HG02970 (cell line): Measurements from ENCODE around the gene GPC5.
"Not testable (repeated sequence)": the region's sequence is repeated elsewhere in the genome, so short reads cannot be mapped to it uniquely, and the experiment has no call there.

ENCODE experiments used
- ATAC-seq: cut with Tn5 transposase; IDR thresholded peaks from one replicate; pipeline ENCODE4 v1.9.1; 2021; ENCODE audit warnings: mild to moderate bottlenecking, moderate library complexity, moderate number of reproducible peaks; ENCODE audit not compliant: unreplicated experiment, low FRiP score

GPC5 gene

DNA sequence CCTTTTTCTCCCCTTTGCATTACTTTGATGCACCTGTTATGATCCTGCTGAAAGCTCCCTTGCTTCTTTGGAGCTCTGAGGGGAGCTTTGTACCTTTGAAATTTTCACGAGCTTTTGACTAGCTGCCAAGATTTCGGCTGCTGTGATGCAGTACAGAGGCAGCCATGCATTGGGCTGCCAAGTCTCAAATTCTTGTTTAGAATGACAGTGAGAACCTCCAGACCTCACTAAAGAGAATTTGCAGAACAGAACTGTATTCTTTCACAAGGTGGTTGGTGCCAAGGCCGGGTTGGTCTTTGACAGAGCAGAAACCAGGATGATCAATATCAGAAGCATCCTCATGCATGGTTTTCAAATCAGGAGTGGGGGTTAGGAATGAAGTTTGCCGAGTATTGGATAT lies 414.8 kb downstream of the GPC5 start:
- ATAC-seq: no peak

DNA sequence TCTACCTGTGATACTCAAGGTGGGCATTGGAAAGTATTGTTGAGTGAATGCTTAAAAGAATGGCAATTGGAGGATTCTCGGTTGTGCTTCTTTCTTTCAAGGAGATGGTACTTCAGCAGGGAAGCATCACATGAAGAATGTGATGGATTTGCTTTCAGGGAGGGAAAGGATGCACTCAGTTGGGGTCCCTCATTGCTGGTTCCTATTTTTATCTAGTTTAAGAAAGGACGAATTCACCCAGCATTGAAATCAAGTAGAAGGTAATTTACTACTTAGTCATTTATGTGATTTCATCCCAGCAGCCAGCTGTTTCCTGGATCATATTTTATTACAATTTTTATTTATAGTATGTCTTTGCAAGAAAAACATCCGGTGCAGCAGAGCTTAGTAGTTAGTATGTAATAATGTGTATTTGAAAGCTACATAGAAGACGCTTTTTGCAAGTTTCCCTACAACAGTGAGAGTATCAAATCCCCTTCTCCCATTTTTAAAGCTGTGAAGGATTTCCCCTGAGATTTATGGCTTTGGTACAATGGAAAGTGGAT lies 417.9 kb downstream of the GPC5 start:
- ATAC-seq: no peak

DNA sequence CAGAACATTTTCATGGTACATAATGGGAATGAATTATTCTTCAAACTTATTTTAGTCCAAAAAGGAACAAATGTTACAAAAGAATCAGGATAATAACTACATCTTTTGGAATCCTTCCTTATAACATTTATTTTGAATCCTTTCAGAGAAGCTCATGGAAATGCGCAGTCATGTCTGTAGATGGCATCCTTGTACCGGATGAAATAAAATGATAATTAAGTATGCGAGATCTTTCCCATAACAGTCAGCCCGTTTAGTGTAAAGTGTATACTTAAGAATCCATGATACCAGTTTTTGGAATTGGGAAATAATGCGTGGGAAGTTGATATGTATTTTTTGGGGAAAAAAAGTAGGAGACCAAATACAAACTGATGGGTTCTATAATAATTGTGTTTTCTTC lies 418.8 kb downstream of the GPC5 start:
- no peak for ATAC-seq

DNA sequence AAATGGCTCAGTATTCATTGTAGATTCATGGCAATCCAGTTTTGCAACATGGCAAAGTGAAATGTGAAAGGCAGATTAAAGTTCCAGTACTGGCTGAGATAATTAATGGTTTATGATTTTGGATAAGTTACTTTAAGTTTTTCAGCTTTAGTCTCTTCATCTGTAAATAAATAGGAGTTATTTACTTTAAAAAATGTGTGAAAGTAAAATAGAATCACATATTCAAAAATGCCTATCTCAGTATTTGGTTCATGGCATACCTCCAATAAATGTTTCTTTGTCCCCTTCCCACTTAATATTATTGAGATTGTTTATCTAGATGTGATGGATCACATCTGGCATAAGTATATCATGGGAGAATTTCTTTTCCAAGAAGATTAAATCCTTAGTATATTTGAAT lies 426.0 kb downstream of the GPC5 start:
- ATAC-seq: no peak

DNA sequence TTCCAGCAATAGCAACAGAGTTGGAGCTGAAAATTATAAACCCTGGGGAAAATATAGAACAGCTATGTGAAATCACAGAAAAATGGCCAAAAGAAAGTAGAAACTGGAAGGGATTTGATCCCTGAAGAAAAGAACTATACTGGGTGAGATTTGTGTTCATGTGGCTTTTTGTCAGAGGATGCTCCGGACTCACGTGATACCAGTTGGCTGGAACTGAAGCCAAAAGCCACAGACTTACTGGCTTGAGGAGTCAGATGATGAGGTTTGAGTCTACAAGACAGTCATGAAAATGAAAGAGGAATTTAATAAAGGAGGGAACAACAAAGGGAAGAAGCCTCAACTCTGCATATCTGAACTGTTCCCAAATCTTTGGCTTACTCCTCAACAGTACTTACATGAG lies 427.1 kb downstream of the GPC5 start:
- ATAC-seq: no peak

DNA sequence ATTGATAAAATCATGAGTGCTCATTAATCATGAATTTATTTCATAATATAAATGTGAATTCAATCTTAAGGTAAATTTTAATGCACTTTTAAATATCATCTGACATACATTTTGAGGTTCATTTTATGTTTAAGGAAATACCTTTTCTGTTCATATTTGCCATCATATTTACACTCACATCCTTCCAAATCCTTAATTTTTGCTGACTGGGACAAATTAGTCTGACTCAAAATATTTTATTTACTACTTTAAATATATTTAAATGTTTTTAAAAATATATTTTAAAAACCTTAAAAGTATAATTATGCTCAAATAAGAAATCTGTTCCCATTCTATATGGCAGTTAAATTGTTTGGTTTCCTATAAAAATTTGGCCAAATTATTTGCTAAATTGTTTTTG lies 438.1 kb downstream of the GPC5 start:
- no peak for ATAC-seq

DNA sequence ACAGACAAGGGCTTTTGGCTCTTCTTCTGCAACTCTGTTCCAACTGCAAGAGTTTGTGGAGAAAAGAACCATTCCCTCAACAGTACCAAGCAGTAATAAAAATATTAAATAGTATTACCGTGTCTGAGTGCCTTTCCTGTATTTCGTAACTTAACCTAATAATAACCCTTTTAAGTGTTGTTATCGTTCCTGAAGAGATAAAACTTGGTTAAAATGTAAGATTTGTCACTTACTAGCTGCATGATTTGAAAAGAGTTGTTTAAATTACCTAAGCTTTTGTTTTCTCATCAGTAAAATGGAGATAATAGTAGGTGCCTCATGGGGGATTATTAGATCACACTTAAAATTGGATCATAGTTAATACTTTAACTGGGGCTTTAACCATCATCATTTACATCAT lies 447.2 kb downstream of the GPC5 start:
- no peak for ATAC-seq

DNA sequence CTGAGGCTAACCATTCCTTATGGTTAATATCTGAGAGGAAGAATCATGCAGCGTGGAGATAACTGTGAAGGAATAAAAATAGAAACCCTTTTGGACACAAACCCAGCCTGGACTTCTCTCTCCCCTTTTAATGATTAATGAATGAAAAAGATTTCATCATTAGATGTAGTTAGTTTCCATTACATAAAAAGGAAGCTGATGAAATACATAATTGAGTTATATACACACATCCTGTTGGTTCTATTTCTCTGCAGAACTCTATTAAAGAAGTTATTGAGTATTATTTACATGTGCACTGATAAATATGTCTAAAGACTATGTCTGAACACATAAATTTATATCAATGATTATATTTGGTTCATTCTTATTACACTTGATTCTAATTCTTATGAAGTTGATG lies 465.3 kb downstream of the GPC5 start:
- ATAC-seq: no peak

DNA sequence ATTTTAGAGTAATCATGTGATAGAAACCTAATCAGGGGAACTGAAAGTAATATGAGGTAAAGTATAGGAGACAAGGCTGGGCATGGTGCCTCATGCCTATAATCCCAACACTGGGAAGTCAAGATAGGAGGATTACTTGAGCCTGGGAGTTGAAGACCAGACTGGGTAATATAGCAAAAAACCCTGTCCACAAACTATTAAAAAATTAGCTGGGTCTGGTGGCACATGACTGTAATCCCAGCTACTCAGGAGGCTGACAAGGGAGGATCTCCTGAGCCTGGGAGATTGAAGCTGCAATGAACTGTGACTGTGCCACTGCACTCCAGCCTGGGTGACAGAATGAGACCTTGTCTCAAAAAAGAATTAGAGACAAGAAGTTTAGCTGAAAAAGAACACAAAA lies 469.9 kb downstream of the GPC5 start:
- no peak for ATAC-seq

DNA sequence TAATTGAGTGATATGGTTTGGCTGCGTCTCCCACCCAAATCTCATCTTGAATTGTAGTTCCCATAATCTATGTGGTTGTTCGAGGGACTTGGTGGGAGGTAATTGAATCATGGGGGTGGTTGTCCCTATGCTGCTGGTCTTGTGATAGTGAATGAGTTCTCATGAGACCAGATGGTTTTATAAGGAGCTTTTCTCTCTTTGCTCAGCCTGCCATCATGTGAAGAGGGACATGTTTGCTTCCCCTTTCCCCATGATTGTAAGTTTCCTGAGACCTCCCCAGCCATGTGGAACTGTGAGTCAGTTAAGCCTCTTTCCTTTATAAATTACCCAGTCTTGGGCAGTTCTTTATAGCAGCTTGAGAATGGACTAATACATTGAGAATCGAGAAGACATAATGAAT lies 480.1 kb downstream of the GPC5 start:
- ATAC-seq: no peak

DNA sequence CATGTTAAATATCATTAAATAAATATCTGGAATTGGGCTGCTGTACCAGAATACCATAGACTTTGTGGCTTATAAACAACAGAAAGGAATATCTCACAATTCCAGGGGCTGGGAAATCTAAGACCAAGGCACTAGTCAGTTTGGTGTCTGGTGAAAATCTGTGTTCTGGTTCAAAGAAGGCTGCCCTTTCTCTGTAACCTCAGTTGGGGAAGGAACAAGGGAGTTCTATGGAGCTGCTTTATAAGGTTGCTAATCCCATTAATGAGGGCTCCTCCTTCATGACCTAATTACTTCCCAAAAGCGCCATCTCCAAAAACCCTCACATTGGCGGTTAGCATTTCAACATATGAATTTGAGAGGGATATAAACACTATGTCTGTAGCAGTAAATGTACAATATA lies 480.9 kb downstream of the GPC5 start:
- ATAC-seq: no peak

DNA sequence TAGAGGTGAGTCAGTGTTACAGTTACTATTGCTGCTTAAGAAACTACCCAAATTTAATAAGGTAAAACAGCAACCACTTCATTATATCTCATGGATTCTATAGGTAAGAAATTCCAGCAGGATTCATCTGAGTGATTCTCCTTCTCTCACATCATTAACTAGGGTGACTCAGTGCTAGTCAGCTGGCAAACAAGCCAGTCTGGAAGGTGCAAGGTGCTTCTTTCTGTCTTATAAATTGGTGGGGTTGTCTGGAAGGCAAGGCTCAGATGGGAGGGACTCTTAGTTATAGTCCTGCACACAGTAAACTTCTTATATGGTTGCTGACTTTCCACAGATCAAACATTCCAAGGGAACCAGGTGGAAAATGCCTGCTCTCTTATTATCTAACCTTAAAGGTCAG lies 484.5 kb downstream of the GPC5 start:
- ATAC-seq: no peak

DNA sequence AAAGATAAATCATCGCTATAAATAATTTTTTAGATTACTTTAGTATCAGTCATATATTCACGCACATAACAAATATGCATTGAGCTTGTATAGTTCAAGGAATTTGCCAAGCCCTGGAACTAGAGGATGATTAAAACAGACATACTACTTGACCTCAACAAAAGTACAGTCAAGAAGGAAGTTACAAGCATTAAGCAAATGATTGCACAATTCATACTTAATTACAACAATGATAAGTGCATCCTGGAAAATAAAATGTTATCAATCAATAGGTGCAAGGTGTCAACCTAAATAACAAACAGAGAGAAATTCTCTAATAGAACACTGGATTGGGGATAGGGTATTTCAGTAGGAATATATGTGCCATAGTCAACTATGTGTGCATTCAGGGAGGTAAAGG lies 491.2 kb downstream of the GPC5 start:
- no peak for ATAC-seq

DNA sequence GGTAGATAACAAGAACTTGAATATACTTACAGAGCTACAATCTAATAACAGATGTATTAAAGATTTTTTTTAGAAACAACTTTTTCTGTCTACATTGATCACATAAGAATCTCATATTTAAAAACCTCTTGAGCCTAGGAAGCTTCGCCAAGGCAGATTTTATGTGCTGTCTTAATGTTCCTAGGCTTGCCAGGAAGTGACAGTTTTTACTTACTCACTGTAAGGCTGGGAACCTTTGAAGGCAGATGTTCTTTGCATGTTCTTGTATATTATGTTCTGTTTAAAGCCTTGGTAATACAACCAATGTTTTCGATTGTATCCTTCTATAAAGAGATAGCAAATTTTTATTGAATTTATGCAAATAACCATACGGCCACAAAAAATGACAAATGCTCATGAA lies 492.7 kb downstream of the GPC5 start:
- ATAC-seq: no peak

DNA sequence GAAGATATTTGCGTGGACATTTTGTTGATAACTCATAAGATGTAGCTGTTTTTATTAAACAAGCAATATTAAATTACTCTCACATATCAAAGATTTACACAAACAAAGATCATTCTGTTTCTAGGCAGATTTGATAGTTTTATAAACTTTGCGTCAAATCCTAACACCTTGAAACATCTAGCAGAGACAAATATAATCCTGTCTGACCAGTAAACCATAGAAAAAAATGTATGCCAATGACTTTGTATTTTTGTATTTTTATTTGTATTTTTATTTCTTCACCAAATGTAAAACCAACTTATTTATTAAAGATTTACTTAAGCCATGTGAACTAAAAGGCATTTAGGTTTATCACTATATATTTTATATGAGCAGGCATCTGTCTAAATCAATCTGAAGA lies 494.6 kb downstream of the GPC5 start:
- no peak for ATAC-seq

DNA sequence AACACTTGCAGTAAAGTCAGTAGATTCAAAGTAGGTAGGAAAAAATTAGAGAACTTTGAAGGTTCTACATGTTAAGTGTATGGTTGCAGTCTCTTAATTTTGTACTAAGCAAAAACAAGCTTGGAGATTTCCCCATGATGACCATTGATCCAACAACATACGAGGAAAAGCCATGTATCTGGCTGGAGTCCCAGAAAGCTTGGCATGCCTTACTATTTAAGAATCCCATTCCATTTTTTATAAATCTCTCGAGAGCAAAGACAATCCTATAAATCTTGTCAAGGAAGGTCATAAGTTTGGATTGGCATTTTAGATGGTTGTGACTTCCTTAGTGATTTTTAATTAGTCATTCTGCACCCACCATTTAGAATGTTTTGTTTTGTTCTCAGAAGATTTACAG lies 495.9 kb downstream of the GPC5 start:
- no peak for ATAC-seq

DNA sequence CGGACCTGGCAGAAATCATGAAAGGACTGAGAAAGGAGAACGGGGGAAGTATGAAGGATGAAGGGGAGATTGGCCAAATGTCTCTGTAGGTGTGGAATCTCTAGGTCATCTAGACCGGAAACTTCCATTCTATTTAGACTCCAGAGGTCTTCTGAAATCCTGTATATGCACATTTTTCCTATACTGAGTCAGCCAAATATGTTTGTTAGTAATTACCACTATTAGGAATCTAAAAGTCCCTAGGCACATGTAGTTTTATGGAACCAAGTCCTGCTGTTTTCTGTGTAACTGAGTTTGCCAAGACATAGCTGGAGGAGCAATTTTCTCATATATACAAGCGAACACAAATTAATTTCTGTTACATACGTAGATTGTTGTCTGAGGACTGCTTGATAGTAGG lies 498.1 kb downstream of the GPC5 start:
- no peak for ATAC-seq

DNA sequence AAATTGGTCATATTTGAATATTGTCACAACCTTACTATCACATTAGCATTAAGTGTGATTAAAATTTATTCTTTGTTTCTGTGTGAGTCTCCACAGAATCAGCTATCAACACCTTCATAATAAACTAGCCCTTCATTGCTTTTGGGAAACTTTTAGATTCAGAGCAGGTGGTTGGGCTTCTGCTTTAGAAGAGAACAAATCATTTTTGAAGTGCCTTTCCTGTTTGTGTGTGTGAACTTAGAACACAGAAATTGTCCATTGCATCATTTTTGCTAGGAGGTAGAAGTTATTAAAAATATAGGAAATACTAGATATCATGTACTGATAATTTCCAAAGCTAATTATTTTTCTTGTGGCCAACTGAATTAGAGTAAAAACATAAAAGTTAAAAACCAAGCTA lies 500.6 kb downstream of the GPC5 start:
- not testable (repeated sequence) for ATAC-seq

DNA sequence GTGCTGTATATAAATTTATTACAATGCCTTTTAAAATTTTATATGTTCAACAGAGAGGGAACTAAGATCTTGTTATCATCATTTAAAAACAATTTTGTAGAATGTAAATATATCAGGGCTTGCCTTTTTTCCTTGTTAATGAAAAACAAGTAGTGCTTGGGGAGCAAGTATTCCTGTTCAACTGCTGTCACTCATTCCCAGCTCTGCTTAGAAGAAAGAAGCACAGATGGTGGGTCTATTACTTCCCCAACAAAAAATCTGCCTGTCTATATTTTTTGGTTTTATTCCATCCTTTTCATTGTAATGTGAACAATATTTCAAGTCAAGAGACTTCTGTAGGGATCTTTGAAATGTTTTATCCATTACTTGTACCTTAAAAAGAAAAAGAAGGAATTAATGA lies 503.9 kb downstream of the GPC5 start:
- no peak for ATAC-seq

DNA sequence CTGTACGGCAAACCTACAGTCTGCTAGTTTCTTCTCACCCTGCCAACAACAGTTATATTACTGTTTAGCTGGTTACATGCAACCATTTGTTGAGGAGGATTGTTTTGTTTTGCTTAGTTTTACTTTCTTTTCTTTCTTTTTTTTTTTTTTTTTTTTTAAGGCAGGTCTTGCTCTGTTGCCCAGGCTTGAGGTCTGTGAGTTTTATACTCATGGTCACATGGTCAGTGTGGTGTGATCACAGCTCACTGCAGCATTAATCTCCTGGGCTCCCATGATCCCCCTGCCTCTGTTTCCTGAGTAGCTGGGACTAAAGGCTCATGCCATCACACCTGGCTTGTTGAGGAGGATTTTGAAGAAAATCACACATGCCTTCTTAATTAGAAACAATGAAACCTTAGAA lies 505.6 kb downstream of the GPC5 start:
- ATAC-seq: peak; percentile 94

DNA sequence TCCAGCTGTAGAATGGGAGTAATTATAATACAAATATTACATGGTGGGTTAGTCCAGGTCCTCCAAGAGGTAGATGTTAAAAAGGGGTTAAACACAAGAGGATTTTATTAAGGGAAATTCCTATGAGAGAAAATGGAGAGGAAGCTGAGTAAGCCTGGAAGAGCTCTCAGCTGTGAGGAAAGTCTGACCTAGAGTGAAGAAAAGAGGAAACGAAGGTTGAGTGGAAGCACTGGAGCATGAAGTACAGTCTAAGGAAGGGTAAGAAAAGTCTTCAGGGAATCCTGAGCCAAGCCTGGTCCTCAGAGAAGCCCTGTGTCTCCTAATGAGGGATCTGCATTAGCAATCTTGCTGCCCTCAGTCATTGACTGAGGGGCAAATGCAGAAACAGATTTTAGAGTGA lies 506.2 kb downstream of the GPC5 start:
- ATAC-seq: peak; percentile 39

DNA sequence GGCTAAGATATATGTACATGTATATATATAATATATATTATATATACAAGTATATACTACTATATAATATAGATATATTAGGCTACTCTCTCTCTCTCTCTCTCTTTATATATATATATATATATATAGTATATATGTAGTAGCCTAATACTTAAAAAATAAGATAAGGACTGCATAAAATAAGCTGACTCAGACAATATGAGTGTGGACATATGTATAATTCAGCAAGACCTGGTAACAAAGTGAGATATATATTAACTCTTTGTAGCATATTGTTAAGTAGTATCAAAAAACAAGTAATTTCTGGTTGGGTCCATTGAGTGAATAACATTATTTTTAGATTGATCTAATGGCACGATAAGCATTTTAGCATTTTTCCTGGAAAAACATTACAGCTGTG lies 509.0 kb downstream of the GPC5 start:
- no peak for ATAC-seq

DNA sequence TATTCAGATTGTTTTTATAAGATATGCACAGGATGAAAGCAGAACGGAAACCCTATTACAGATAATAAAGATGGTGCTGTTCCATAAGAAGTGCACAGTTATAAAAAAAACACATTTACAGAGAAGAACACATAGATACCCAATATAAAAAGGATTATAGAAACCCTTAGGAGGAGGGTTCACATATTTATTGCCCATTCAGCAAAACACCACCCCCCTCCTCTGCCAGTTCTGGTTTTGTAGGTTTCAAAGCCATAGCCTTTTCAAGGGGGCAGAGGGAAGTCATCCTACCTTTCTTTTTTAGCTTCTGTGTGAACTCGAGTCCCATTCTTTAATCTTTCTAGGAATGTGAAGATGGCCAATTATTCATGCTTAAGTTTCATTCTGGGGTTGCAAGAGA lies 511.2 kb downstream of the GPC5 start:
- ATAC-seq: no peak
